DOHH2 (cell line): ENCODE results near the gene NEK1.

Experiments used
- H3F3A ChIP-seq: fragments of 200-600 bp; sonication (generic), shearing (Covaris generic); 2 replicates; pipeline ENCODE4 v1.6.0; 2016; ENCODE audit warnings: antibody characterized with exemption, mild to moderate bottlenecking; ENCODE audit not compliant: control insufficient read depth, insufficient read depth
- H3K27ac ChIP-seq: fragments of 200-600 bp; sonication (generic); 2 replicates; pipeline ENCODE4 v1.5.1; 2014; ENCODE audit warnings: low read depth, mild to moderate bottlenecking, low read length, moderate library complexity
- H3K27me3 ChIP-seq: fragments of 200-600 bp; sonication (generic); 2 replicates; pipeline ENCODE4 v1.6.1; 2014; ENCODE audit warnings: mild to moderate bottlenecking, low read length, mixed read lengths; ENCODE audit not compliant: control insufficient read depth
- H3K36me3 ChIP-seq: fragments of 200-600 bp; sonication (generic); 2 replicates; pipeline ENCODE4 v1.6.1; 2014; ENCODE audit warnings: mild to moderate bottlenecking, low read length, moderate library complexity, mixed read lengths; ENCODE audit not compliant: control insufficient read depth
- H3K4me1 ChIP-seq: fragments of 200-600 bp; sonication (generic); 2 replicates; pipeline ENCODE4 v1.6.1; 2014; ENCODE audit warnings: mild to moderate bottlenecking, low read length, mixed read lengths; ENCODE audit not compliant: control insufficient read depth
- H3K4me2 ChIP-seq: fragments of 200-600 bp; sonication (generic); 2 replicates; pipeline ENCODE4 v1.6.0; 2014; ENCODE audit warnings: mild to moderate bottlenecking, low read length, moderate library complexity
- H3K4me3 ChIP-seq: fragments of 200-600 bp; sonication (generic); 2 replicates; pipeline ENCODE4 v1.5.1; 2014; ENCODE audit warnings: mild to moderate bottlenecking, low read length, mixed read lengths
- H3K79me2 ChIP-seq: fragments of 200-600 bp; sonication (generic); 2 replicates; pipeline ENCODE4 v1.6.1; 2014; ENCODE audit warnings: mild to moderate bottlenecking, low read length, mixed read lengths; ENCODE audit not compliant: control insufficient read depth
- H3K9me2 ChIP-seq: fragments of 200-600 bp; sonication (generic); replicated peaks from 2 replicates; pipeline ENCODE4 v1.6.1; 2014; ENCODE audit warnings: mild to moderate bottlenecking, low read length, mixed read lengths; ENCODE audit not compliant: control insufficient read depth
- H3K9me3 ChIP-seq: fragments of 200-600 bp; sonication (generic); 2 replicates; pipeline ENCODE4 v1.6.1; 2014; ENCODE audit warnings: antibody characterized with exemption, low read length, mixed read lengths; ENCODE audit not compliant: control insufficient read depth, insufficient read depth
- H4K20me1 ChIP-seq: fragments of 200-600 bp; sonication (generic); 2 replicates; pipeline ENCODE4 v1.6.0; 2014; ENCODE audit warnings: low read depth, mild to moderate bottlenecking, antibody characterized with exemption, low read length, moderate library complexity; ENCODE audit not compliant: control insufficient read depth, insufficient read depth
- EZH2phosphoT487 ChIP-seq: fragments of 200-600 bp; sonication (generic); IDR thresholded peaks from 2 replicates; pipeline ENCODE4 v1.6.1; 2017; ENCODE audit warnings: borderline replicate concordance, mild to moderate bottlenecking, antibody characterized with exemption, low read length, moderate library complexity, mixed read lengths
- TF ChIP-seq, protein P1 (sequence below): fragments of 200-600 bp; sonication (generic); IDR thresholded peaks from one replicate; pipeline ENCODE4 v1.5.1; 2014; ENCODE audit warnings: antibody characterized with exemption, mild to moderate bottlenecking, low read depth, low read length; ENCODE audit not compliant: poor library complexity, severe bottlenecking

Gene NEK1

GRCh38 chr4:169540774-169541173 lies 71.6 kb downstream of the NEK1 start:
- Histone ChIP-seq H3K79me2 (no peaks in the 10 kb centered on the region), H4K20me1 (no peaks in the 10 kb centered on the region), H3K9me2 (no peaks in the 10 kb centered on the region), H3K4me3 (no peak overlapping the region), H3K27ac (no peak overlapping the region), H3F3A (no peaks in the 10 kb centered on the region), H3K36me3 (no peaks in the 10 kb centered on the region), H3K9me3 (no peaks in the 10 kb centered on the region), H3K4me2 (no peak overlapping the region), H3K4me1 (no peaks in the 10 kb centered on the region), H3K27me3 (no peaks in the 10 kb centered on the region)
- TF ChIP-seq, protein P1, sequence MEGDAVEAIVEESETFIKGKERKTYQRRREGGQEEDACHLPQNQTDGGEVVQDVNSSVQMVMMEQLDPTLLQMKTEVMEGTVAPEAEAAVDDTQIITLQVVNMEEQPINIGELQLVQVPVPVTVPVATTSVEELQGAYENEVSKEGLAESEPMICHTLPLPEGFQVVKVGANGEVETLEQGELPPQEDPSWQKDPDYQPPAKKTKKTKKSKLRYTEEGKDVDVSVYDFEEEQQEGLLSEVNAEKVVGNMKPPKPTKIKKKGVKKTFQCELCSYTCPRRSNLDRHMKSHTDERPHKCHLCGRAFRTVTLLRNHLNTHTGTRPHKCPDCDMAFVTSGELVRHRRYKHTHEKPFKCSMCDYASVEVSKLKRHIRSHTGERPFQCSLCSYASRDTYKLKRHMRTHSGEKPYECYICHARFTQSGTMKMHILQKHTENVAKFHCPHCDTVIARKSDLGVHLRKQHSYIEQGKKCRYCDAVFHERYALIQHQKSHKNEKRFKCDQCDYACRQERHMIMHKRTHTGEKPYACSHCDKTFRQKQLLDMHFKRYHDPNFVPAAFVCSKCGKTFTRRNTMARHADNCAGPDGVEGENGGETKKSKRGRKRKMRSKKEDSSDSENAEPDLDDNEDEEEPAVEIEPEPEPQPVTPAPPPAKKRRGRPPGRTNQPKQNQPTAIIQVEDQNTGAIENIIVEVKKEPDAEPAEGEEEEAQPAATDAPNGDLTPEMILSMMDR, result no peak
- no peak for TF ChIP-seq EZH2phosphoT487

DNA sequence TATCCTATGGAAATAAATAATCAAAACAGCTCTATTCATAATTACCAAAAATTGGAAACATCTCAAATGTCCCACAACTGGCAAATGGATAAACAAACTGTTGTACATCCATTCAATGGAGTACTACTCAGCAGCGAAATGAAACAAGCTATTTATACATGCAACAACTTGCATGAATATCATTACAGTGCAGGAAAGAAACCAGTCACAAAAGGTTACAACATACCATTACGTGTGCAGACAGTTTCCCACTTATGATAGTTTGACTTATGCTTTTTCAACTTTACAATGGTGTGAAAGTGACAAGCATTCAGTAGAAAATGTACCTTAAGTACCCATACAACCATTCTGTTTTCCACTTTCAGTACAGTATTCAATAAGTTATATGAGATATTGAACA lies 82.3 kb downstream of the NEK1 start:
- TF ChIP-seq, protein P1, result no peak
- H3K9me3 ChIP-seq, result no peaks in the 10 kb centered on the region
- no peaks in the 10 kb centered on the region for H3K36me3 ChIP-seq

GRCh38 chr4:169523796-169524195 lies 88.6 kb downstream of the NEK1 start:
- no peak overlapping the region for H3K4me2 ChIP-seq
- H3K27me3 ChIP-seq, result no peaks in the 10 kb centered on the region
- H3K4me3 ChIP-seq, result no peak overlapping the region
- TF ChIP-seq EZH2phosphoT487, result no peak
- TF ChIP-seq, protein P1, result no peak
- H3K27ac ChIP-seq, result no peak overlapping the region
- H3K9me3 ChIP-seq, result 0 out of 2 replicates have a peak, but pooled peaks cover 3% of the 10 kb centered on the region
- no peaks in the 10 kb centered on the region for H3F3A ChIP-seq
- no peaks in the 10 kb centered on the region for H3K36me3 ChIP-seq
- no peaks in the 10 kb centered on the region for H4K20me1 ChIP-seq
- no peaks in the 10 kb centered on the region for H3K79me2 ChIP-seq
- H3K4me1 ChIP-seq, result no peaks in the 10 kb centered on the region
- no peaks in the 10 kb centered on the region for H3K9me2 ChIP-seq

More for the DNA sequence above, 82.3 kb downstream of the NEK1 start:
- Histone ChIP-seq H3F3A (no peaks in the 10 kb centered on the region), H3K27me3 (no peaks in the 10 kb centered on the region), H3K27ac (no peak overlapping the region), H4K20me1 (no peaks in the 10 kb centered on the region), H3K4me3 (no peak overlapping the region), H3K4me1 (no peaks in the 10 kb centered on the region), H3K9me2 (no peaks in the 10 kb centered on the region), H3K79me2 (no peaks in the 10 kb centered on the region), H3K4me2 (no peak overlapping the region)

DNA sequence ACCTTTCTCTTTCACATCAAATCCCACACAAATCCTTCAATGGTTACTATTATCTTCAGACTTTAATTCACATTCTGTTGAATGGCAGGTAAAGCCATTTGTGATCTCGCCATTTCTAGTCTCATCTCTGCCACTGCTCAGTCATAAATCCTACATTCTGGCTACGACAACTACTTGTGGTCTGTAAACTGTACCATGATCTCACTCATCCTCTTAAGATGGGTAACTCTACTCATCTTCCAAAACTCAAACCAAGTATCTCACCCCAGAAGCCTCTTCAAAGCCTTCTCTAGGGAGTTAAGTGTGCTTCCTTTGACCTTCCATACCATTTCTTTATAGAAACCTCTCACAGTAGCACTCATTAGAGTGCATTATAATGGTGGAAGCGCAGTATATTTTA lies 101.8 kb downstream of the NEK1 start:
- Histone ChIP-seq H3K27me3 (no peaks in the 10 kb centered on the region), H3K36me3 (0 out of 2 replicates have a peak, but pooled peaks cover under 1% of the 10 kb centered on the region), H3K9me2 (no peaks in the 10 kb centered on the region), H3K4me1 (no peaks in the 10 kb centered on the region), H3K4me3 (no peak overlapping the region), H4K20me1 (no peaks in the 10 kb centered on the region), H3F3A (no peaks in the 10 kb centered on the region), H3K9me3 (no peaks in the 10 kb centered on the region), H3K79me2 (no peaks in the 10 kb centered on the region), H3K27ac (no peak overlapping the region), H3K4me2 (no peak overlapping the region)
- TF ChIP-seq, protein P1, result no peak
- TF ChIP-seq EZH2phosphoT487, result no peak
